Right ventricle myocardium inferior (tissue), 1 donor: ENCODE results near the gene ENTPD5. TPM values are rescaled to one million over a fixed set of nuclear protein-coding genes. Genes with fewer than 3 reads are reported as not detected.

ENCODE experiments used
- ATAC-seq: fragments of 200-7000 bp; cut with Tn5 transposase; one replicate; pipeline ENCODE4 v1.9.1; 2020; ENCODE audit warnings: mild to moderate bottlenecking, moderate library complexity
- DNase-seq: peaks from one replicate; pipeline ENCODE4 v3.0.0; 2021; ENCODE audit errors: missing footprints
- intact Hi-C: fragments of 100-400 bp; cut with DNase I; formaldehyde crosslinking; loops from one replicate; pipeline ENCODE4 v1.11.0; 2022
- long read RNA-seq: library from polyadenylated mRNA; unstranded; transcript quantifications from one replicate; pipeline ENCODE4 v2.0.0, GENCODE V29; 2021
- total RNA-seq: library from RNA; stranded (reverse); fragmentation: NEBNext Ultra II Directional; extraction: Animal tissue kit (Norgen Biotek cat#: 25700); gene quantifications from one replicate; pipeline ENCODE4 v1.2.1, GENCODE V29; 2021
- donor health status: DM: no; HTN: yes; CAD: no; lungs with severe emphysema.

The ENTPD5 gene, protein sequence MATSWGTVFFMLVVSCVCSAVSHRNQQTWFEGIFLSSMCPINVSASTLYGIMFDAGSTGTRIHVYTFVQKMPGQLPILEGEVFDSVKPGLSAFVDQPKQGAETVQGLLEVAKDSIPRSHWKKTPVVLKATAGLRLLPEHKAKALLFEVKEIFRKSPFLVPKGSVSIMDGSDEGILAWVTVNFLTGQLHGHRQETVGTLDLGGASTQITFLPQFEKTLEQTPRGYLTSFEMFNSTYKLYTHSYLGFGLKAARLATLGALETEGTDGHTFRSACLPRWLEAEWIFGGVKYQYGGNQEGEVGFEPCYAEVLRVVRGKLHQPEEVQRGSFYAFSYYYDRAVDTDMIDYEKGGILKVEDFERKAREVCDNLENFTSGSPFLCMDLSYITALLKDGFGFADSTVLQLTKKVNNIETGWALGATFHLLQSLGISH
- total RNA-seq, result 6.2 TPM
- long read RNA-seq, partial matches to known transcripts, result 1 of 2 reads
- long read RNA-seq, other reads (novel, unspliced or antisense), result 1 of 2 reads

DNA sequence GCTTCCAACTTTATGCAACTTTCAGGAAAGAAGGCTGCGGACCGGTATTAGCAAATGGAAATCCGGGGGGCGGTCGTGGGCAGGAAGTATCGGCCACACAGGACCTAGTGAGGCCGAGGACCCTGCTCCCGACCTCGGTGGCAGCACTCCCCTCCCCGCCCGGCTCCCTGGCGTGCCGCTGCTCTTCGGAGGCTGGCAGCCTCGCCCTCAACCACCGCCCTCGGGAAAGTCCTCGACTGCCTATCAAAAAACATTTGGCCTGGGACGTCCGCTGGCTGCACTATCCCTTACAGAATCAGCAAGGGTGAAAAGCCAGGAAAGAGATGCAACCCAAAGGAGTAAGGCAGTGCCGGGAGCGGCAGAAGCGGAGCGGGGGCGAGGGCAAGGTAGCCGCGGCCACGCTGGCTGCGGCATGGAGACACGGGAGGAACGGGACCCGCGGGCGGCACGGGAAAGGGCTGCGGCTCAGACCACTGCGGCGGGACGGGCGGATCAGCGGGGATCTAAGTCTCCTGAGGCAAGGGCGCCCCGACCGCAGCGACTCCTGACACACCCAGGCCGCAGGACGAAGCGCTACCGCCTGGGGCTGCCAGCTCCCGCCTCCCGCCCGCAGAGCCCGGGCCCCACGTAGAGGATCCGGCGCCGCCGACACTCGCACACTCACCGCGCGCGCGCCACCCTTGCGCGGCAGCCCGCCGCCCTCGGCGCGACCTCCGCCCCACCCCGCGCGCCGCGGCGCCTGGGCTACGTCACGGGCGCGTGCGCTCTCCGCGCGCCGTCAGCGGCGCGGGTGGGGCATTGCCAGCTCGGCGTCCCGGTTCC lies at the start of gene ENTPD5, which contains the start of gene BBOF1:
Gene ENTPD5 (minus strand): TSS at position 703 of the 822 bp plus-strand sequence. CDS start 31,186 bp downstream, outside the sequence.
Gene BBOF1 (plus strand): TSS at position 764 of the 822 bp plus-strand sequence. CDS start 130 bp downstream, outside the sequence.
- DNase-seq, result peak; percentile 92
- intact Hi-C loops, result loop anchor here (1.0 to 2.0 kb wide), 2 partner anchors 66 to 68 kb away; partner anchors contain the start of genes ALDH6A1, COQ6, FAM161B and LIN52
- peak; percentile 99 for ATAC-seq

DNA sequence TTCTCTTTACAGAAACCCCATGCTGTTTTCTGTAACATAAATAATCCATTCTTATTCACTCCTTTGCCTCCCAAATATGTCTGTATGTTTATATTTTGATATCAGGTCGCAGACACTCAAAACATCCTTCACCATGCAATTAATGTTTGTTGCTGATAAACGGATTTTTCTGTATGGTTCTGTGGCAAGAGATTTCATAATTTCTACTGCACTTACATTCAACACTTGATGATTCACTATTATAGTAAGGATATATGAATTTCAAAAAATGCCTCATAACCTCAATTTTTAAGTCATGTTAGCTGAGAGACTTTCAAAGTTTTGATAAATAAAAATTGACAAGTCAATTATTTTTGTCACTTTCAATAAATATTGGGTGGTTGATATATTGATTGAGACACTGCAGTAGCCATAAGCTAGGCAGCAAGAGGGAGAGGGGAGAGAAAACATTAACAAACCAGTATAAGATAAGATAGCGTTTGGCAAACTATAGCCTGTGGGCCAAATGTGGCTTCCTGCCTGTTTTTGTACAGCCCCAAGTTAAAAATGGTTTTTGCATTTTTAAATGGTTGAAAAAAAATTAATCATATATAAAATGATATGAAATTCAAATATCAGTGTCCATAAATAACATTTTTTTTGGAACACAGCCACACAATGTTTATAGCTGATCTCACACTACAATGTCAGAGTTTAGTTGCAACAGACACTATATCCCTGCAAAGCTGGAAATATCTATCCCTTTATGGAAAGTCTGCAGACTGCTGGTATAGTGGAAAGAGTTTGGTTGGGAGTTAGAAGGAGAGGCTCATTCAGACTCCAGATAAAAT lies 46.9 kb upstream of the ENTPD5 start:
- ATAC-seq, result no peak
- intact Hi-C loops, result no loop called here
- no peak for DNase-seq

DNA sequence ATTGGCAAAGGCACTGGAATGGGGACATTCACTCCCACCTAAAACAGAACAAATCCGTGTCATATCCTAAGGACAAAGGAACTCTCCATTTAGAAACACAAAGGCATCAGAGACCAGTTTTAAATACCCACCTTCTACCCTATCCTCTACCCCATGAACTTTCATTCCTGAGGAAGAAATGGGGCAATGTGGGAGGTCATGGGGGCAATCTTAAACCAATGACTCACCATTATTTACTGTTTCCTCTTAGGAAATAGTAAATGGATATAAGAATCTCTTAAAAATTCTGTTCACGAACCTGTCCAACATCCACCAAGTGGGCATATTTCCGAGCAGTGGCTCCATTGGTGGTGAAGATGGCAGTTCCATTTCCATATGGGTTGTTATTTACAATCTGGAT lies 45.8 kb upstream of the ENTPD5 start:
- intact Hi-C loops, result no loop called here
- DNase-seq (no peak), ATAC-seq (no peak)

DNA sequence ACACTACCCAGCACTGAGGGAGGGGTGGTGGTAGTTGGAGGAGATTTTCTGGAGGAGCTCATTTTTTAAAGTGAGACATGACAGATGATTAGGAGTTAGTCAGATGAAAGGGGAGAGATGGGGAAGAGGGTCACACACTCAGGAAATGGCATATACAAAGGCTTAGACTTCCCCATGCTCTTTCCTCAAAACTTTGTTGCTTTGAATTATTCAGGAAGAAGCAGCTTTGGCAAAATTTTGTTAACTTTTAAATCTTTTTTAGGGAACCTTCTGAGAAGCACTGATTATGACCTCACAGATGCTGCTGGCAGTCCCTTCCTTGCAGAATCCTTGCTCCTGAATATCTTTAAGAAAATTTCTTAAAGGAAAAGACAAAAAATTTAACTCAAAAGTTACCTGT lies 45.3 kb upstream of the ENTPD5 start:
- no peak for DNase-seq
- ATAC-seq, result no peak
- intact Hi-C loops, result no loop called here

DNA sequence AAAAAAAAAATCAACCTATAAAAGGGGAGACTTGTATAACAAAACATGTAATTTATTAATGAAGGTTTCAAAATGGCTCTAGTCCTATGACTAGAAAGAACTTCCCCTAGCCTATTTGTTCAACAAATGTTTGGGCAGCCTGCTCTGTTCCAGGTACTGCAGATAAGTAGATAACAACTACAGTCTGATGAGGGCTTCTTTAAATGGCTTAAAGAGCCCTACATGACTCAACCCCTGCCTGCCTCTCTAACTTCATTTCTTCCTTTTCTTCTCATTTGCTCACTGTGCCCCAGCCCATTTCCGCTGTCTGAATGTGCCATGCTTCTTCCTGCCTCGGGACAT lies 43.7 kb upstream of the ENTPD5 start:
- ATAC-seq, result no peak
- DNase-seq, result no peak
- intact Hi-C loops, result no loop called here

DNA sequence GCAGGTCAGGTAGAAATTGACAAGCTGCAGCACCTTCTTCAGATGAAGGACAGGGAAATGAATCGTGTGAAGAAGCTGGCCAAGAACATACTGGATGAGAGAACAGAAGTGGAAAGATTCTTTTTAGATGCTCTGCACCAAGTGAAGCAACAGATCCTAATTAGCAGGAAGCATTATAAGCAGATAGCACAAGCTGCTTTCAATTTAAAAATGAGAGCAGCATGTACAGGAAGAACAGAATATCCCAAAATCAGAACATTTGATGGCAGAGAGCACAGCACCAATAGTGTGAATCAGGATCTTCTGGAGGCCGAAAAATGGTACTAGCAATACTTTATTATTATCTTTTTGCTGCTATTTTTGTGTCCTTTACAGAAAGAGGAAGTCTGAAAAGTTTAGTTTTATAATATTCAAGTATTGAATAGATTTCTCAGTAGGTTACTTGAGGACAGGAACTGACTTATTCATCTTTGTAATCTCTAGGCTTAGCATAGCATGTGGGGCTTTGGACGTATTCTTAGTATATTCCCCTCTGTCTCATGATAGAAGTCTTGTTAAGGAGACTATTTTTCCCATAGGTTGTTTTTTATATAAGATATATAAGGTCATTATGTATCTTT lies 30.9 kb upstream of the ENTPD5 start:
- DNase-seq (no peak), ATAC-seq (no peak)
- intact Hi-C loops, result no loop called here

DNA sequence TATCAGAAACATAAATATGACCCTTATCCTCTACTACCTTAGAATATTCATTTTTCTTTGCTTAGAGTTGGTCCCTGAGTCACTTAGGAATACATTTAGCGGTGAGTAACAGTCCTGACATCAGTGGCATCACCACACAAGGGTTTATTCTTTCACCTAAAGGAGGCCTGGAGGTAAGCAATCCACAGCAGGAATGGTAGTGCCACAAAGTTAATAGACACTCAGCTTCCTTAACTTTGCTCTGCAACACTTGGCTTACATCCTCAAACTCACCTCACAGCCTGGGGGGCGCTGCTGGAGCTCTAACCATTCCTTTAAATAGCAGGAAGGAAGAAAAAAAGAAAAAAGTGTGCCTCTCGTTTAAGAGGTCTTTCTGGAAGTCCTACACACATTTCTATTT lies 29.2 kb upstream of the ENTPD5 start:
- DNase-seq, result no peak

DNA sequence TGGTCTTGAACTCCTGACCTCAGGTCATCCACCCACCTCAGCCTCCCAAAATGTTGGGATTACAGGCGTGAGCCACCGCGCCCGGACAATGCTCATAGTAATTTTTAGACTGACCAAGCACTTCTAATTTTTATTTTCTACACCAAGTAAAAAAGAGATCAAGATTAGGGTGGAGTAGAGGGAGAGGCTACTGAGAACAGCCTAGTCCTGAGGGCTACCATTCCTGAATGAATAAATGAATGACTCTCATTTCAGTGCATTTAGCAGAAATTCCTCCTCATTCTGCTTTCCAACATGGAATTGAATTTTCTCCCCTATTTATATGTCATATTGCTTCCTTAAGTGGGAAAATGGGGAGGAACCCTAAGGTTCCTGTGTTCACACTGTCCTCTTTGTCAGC lies 26.4 kb upstream of the ENTPD5 start:
- no peak for ATAC-seq
- intact Hi-C loops, result no loop called here
- DNase-seq, result no peak

More for the DNA sequence above, 29.2 kb upstream of the ENTPD5 start:
- intact Hi-C loops, result no loop called here
- no peak for ATAC-seq

DNA sequence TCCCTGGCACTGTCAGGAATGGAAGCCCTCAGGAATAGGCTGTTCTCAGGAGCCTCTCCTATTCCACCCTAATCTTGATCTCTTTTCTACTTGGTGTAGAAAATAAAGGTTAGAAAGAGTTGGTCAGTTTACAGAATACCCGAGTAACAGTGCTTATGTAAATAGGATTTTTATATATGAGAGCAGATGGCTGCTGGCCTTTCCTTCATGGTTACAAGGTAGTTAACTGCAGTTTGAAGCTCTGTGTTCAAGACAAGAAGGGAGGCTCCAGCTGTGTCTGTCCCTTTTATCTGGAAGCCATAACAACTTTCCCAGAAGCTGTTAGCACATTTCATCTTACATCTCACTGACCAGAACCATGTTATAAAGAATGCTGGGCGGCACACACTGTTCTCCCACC lies 23.2 kb upstream of the ENTPD5 start:
- ATAC-seq (no peak), DNase-seq (no peak)
- intact Hi-C loops, result no loop called here

DNA sequence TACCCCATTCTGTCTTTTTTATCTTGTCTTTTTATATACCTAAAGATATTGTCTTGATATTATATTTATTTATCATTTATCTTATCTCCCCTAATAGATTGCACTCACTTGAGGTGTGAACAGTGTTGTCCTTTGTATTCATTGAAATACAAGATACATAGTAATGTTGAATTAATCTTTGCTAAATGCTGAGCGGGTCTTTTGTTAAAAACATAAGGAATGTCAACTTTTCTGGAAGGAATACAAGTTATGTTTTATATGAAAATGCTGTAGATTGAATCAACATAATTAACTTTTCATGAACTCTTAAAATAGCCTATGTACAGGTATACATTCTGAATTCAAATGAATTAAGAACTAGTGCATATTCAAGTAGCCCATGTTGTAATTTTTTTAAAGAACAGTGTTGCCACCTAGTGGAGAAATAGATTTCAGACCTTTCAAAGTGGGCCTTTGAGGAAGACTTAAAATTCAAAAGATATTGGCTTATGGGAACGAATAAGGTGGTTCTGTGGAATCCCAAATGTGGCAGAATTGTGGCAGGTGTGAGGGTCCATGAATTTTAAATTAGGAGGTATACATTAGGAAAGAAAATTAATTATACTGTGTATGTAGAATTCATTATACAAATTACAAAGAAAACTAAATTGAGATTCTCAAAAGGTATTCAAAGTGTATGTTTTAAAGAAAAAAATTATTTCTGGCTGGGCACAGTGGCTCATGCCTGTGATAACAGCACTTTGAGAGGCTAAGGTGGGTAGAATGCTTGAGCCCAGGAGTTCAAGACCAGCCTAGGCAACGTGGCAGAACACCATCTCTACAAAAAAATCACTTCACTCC lies 19.2 kb upstream of the ENTPD5 start:
- no peak for ATAC-seq
- intact Hi-C loops, result no loop called here
- DNase-seq, result no peak

DNA sequence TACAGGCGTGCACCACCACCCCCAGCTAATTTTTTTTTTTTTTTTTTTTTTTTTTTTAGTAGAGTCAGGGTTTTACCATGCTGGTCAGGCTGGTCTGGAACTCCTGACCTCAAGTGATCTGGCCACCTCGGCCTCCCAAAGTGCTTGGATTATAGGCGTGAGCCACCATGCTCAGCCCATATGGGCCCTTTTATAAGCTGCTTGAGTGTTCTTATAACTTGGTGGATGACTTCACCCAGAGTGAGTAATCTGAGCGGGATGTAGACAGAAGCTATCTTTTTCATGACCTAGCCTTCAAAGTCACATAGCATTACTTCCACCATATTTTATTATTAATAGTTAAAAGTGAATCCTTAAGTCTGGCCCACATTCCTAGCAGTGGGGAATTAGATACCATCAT lies 16.5 kb upstream of the ENTPD5 start:
- intact Hi-C loops, result no loop called here
- no peak for ATAC-seq
- no peak for DNase-seq

DNA sequence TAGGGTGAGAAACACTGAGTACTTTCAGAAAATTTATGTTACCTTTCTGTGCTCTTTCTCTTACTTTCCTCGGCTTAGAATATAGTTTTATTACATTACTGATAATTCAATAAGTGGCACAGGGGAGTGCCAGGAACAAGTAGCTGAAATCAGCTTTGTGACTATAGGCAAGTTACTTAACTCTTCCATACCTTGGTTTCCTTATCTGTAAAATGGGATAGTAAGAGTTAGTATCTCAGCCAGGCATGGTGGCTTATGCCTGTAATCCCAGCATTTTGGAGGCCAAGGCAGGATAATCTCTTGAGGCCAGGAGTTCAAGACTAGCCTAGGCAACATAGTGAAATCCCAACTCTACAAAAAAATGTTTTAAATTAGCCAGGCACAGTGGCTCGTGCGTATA lies 15.5 kb upstream of the ENTPD5 start:
- intact Hi-C loops, result no loop called here
- ATAC-seq (no peak), DNase-seq (no peak)

DNA sequence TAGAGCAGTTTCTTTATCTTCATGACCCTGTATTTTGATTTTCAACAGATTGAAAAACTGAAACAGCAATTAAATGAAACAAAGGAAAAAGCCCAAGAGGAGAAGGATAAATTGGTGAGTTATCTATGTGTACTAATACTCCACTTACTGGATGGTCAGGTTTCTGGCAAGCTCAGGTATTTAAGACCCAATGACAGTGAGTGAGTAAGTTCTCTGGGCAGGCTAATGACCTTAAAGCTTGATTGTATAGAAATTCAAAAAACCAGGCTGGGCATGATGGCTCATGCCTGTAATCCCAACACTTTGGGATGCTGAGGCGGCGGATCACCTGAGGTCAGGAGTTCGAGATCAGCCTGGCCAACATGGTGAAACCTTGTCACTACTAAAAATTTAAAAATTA lies 10.0 kb upstream of the ENTPD5 start:
- DNase-seq, result no peak
- ATAC-seq, result no peak
- intact Hi-C loops, result no loop called here

DNA sequence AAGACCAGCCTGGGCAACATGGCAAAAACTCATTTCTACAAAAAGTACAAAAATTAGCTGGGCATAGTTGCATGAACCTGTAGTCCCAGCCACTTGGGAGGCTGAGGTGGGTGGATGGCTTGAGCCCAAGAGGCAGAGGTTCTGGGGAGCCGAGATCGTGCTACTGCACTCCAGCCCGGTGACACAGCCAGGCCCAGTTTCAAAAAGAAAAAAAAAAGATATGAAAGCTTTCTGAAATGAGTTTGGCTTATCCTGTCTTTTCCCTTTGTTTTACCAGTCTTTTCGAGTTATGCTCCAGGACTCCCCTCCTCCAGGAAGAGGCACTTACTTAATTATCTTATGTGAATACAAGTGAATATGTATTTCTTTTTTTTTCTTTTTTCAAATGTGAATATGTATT lies 3.3 kb upstream of the ENTPD5 start:
- ATAC-seq (no peak), DNase-seq (no peak)
- intact Hi-C loops, result no loop called here

DNA sequence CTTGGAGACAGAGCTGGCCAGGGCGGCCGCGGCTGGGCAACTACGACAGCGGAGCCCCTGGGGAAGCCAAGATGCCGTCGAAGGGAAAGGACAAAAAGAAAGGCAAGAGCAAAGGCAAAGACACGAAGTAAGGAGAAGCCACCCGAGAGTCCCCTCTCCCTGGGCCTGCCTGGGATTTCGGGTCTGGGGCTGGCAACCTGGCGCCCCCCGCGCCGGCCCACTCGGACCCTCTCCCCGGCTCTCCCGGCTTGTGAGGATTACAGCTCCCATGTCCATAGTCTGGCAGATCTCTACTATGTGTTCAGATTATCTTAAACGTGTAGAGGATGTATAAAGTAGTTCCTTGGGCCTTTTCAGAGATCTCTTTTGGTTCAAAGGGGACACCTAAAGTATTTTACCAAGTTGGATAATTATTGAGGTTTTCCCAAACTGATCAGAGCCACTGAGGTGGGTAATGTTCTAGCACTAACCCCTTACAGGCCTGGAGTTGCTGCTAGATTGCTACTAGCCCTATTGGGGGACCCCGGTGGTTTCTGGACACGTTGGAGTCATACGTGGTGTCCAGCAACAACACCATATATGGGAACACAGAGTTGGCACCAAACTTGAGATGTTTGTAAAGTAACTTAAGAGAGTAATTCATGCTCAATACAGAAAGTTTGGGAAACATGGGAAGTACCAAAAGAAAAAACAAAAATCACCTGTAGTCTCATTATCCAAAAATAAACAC lies 485 bp upstream of the ENTPD5 start:
- DNase-seq (no peak), ATAC-seq (no peak)
- intact Hi-C loops, result loop anchor here (1.0 to 2.0 kb wide), 2 partner anchors 65 to 69 kb away; partner anchors contain the start of genes ALDH6A1, COQ6, FAM161B and LIN52

DNA sequence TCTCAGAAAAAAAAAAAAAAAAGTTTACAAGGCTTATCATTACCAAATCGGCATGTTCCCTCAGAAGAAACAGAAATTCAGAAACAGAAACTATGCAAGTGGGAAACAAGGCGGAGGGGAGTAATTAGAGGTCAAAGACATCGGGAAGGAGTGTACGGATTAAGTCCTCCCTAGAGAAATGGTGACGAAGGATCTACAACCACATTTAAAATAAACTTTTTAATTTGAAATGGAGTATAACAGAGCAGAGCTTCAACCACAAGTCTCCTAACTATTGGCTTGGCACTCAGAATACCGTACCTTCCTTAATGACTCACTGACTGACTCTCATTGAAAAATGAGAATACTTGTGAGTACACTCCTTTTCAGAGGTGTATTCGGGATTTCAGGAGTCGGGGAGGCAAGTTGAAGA lies 908 bp downstream of the ENTPD5 start:
- DNase-seq (no peak), ATAC-seq (no peak)
- intact Hi-C loops, result loop anchor here (2.0 kb wide), 1 partner anchor 67 kb away; the partner anchor contains the start of genes COQ6 and FAM161B

DNA sequence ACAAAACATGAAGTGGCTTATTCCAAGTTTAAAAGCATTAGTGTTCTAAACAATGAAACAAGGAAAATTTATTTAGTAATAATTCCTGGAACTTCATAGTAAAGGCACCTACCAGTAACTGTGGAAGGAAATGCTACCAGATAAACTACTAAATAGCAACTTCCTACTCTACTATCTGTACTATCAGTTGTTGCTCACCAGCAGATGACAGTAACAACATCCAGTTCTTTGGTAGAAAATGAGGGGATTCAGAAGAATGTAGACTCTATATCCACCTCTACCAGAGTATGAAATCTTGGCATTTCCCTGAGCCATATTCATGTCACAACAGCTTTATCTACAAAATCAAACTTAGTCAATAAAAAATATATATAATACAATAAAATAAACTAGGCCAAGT lies 3.1 kb downstream of the ENTPD5 start:
- DNase-seq (no peak), ATAC-seq (no peak)
- intact Hi-C loops, result no loop called here
